ENCODE measurements around the gene CFAP20DC. TPM values are rescaled to one million over a fixed set of nuclear protein-coding genes. Genes with fewer than 3 reads are reported as not detected.
A peak's percentile ranks its signal among the peaks of the same experiment; 100 is the strongest.
"Not testable (repeated sequence)": the region's sequence is repeated elsewhere in the genome, so short reads cannot be mapped to it uniquely, and the experiment has no call there.

The CFAP20DC gene
- polyA plus RNA-seq, 3 donors from 2014 or later = not detected

DNA sequence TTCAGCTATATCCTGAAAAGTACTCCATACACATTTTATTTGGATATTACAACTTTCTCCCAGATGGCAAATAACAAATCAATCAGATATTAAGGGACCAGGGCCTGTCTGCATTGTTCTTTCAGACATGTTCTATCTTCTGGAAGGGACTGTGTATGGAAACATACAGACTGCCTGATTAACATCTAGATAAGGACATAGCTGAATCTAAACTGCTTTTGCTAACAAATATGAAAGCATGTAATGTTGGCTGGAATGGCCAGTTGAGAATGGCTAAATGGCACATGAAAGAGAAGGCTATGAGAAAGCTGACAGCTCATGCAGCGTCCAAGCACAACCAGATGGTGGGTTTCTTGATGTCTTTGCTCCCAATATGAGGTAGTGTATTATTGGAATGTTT, 149.4 kb downstream of the CFAP20DC start:
- H3K36me3 Mint-ChIP-seq = peaks cover 0 to 4% (median 0%) of the 10 kb centered on the region in 3 donors
- H3K9me3 Mint-ChIP-seq = peaks cover 0 to 8% (median 1%) of the 10 kb centered on the region in 6 donors
- DNase-seq = no peak
- H3K4me3 Mint-ChIP-seq = peak overlapping the region in 3 of 5 donors; percentile 43 to 55 (median 48)
- peak overlapping the region in 1 of 6 donors; percentile 8 for H3K27ac Mint-ChIP-seq
- H3K27me3 Mint-ChIP-seq (ENCODE audit: low read depth in 3 of 3) = no peaks in the 10 kb centered on the region
- peaks cover 38 to 48% of the 10 kb centered on the region in 2 donors for H3K4me1 Mint-ChIP-seq

DNA sequence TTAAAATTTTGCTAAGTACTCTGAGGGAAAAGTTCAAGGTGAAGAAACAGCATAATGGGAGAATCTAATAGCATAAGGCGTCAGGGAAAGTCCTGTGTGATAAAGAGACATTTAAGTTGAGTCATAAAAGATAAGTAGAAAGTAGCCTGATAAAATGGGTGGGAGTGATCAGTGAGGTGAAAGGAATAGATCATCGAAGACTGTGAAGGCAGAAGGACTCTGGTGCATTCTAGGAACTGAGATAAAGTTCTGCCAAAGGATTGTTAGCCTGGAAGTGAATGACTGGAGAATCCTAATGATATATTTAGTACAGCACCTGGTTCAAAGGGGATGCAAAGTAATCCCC, 149.9 kb downstream of the CFAP20DC start:
- peak overlapping the region; percentile 43 to 66 (median 55) for H3K4me3 Mint-ChIP-seq
- peaks cover 38 to 48% of the 10 kb centered on the region in 2 donors for H3K4me1 Mint-ChIP-seq
- DNase-seq = no peak
- peak overlapping the region in 5 of 6 donors; percentile 8 to 65 (median 23) for H3K27ac Mint-ChIP-seq
- peaks cover 0 to 4% (median 0%) of the 10 kb centered on the region in 3 donors for H3K36me3 Mint-ChIP-seq
- H3K27me3 Mint-ChIP-seq (ENCODE audit: low read depth in 3 of 3) = peaks cover 0 to 1% (median 0%) of the 10 kb centered on the region in 3 donors
- peaks cover 0 to 4% (median 2%) of the 10 kb centered on the region in 6 donors for H3K9me3 Mint-ChIP-seq

GRCh38 chr3:58899159-58899952, 150.5 kb downstream of the CFAP20DC start:
- Mint-ChIP-seq H3K27ac (peak overlapping the region in 5 of 6 donors; percentile 12 to 65 (median 23)), H3K4me3 (peak overlapping the region; percentile 43 to 66 (median 55)), H3K27me3 (ENCODE audit: low read depth in 3 of 3) (peaks cover 0 to 1% (median 0%) of the 10 kb centered on the region in 3 donors), H3K36me3 (peaks cover 0 to 4% (median 0%) of the 10 kb centered on the region in 3 donors), H3K9me3 (peaks cover 0 to 4% (median under 1%) of the 10 kb centered on the region in 6 donors), H3K4me1 (peaks cover 38 to 48% of the 10 kb centered on the region in 2 donors)
- peak; percentile 35 to 38 (median 36) for DNase-seq

DNA sequence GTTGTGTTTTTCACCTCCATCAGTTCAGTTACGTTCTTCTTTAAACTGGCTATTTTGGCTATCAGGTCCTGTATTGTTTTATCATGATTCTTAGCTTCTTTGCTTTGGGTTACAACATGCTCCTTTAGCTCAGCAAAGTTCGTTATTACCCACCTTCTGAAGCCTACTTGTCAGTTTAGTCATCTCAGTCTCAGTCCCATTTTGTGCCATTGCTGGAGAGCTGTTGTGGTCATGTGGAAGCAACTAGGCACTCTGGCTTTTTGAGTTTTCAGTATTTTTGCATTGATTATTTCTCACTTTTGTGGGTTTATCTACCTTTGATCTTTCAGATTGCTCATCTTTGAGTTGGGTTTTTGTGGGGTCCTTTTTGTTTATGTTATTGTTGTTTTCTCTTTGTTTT, 151.3 kb downstream of the CFAP20DC start:
- Mint-ChIP-seq H3K27me3 (ENCODE audit: low read depth in 3 of 3) (peaks cover 0 to 1% (median 0%) of the 10 kb centered on the region in 3 donors), H3K9me3 (peaks cover 0 to 4% (median under 1%) of the 10 kb centered on the region in 6 donors), H3K4me1 (peaks cover 38 to 48% of the 10 kb centered on the region in 2 donors), H3K36me3 (peaks cover 0 to 4% (median 0%) of the 10 kb centered on the region in 3 donors), H3K4me3 (peak overlapping the region; percentile 3 to 38 (median 21)), H3K27ac (peak overlapping the region in 4 of 6 donors; percentile 15 to 63 (median 22))
- no peak for DNase-seq

DNA sequence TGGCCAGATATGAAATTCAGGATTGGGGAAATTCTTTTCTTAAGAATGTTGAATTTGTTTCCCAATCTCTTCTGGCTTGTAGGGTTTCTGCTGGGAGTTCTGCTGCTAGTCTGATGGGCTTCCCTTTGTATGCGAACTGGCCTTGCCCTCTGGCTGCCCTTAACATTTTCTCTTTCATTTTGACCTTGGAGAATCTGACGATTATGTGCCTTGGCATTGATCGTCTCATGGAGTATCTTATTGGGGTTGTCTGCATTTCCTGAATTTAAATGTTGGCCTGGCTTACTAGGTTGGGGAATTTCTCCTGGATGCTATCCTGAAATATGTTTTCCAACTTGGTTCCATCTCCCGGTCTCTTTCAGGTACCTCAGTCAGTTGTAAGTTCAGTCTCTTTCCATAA, 152.2 kb downstream of the CFAP20DC start:
- DNase-seq = no peak
- Mint-ChIP-seq H3K27me3 (ENCODE audit: low read depth in 3 of 3) (peaks cover 0 to 1% (median 0%) of the 10 kb centered on the region in 3 donors), H3K9me3 (peaks cover 0 to 4% (median 0%) of the 10 kb centered on the region in 6 donors), H3K27ac (peak overlapping the region in 2 of 6 donors; percentile 8 to 84), H3K4me1 (peaks cover 38 to 48% of the 10 kb centered on the region in 2 donors), H3K4me3 (peak overlapping the region in 2 of 5 donors; percentile 38), H3K36me3 (no peaks in the 10 kb centered on the region)

DNA sequence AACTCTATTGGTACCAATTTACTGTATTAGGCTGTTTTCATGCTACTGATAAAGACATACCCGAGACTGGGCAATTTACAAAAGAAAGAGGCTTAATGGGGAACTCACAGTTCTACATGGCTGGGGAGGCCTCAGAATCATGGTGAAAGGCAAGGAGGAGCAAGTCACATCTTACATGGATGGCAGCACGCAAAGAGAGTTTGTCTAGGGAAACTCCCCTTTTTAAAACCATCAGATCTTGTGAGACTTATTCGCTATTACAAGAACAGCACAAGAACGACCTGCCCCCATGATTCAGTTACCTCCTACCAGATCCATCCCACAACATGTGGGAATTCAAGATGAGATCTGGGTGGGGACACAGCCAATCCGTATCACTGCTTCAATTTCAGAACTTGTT, 154.1 kb downstream of the CFAP20DC start:
- not testable (repeated sequence) for H3K27ac Mint-ChIP-seq; H3K27me3 Mint-ChIP-seq (ENCODE audit: low read depth in 3 of 3); H3K4me3 Mint-ChIP-seq; DNase-seq; H3K9me3 Mint-ChIP-seq; H3K36me3 Mint-ChIP-seq
- peaks cover 38 to 48% of the 10 kb centered on the region in 2 donors for H3K4me1 Mint-ChIP-seq

- not testable (repeated sequence) for H3K4me3 Mint-ChIP-seq; H3K9me3 Mint-ChIP-seq; DNase-seq; H3K27ac Mint-ChIP-seq; H3K36me3 Mint-ChIP-seq; H3K27me3 Mint-ChIP-seq (ENCODE audit: low read depth in 3 of 3)
- peaks cover 8 to 16% of the 10 kb centered on the region in 2 donors for H3K4me1 Mint-ChIP-seq
Observed at GRCh38 chr3:58892526-58892925, 157.3 kb downstream of the CFAP20DC start.

DNA sequence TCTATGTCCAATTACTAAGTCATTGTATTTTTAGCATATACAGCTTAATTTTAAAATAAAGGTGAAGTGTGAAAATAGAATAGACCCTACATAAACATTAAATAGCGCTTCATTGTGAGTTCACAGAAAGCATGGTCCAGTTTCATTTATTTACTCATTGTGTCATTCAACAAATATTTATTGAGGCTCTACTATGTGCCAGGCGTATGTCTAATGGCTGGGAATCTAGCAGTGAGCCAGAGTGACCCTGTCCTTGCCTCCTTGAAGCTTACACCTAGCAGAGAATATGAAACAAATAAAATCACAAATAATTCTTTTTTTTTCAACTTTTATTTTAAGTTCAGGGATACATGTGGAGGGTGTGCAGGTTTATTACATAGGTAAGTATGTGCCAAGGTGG, 161.7 kb downstream of the CFAP20DC start:
- no peaks in the 10 kb centered on the region for H3K9me3 Mint-ChIP-seq
- no peaks in the 10 kb centered on the region for H3K4me1 Mint-ChIP-seq
- DNase-seq = no peak
- peaks cover 0 to 3% (median 1%) of the 10 kb centered on the region in 3 donors for H3K27me3 Mint-ChIP-seq (ENCODE audit: low read depth in 3 of 3)
- H3K4me3 Mint-ChIP-seq = no peak overlapping the region
- H3K27ac Mint-ChIP-seq = no peak overlapping the region
- no peaks in the 10 kb centered on the region for H3K36me3 Mint-ChIP-seq

DNA sequence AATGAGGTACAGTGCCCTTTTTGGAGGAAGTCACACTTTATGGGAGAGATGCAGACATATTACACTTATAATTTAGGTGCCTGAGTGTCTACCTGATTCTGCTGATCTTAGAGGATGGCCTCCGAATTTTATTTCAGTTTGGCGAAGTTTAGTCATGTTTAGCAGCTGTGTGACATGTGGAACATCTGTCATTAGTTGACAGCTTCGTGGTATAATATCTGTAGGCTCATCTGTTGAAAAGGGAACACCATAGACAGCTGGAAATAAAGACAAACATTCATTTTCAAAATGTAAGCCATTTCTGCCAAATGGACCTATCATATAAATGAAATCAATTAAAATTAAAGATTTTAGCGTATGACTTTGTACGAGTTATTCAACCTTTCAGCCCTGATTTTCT, 165.4 kb downstream of the CFAP20DC start:
- Mint-ChIP-seq H3K9me3 (peaks cover 0 to 2% (median 0%) of the 10 kb centered on the region in 6 donors), H3K27me3 (ENCODE audit: low read depth in 3 of 3) (peaks cover 0 to 3% (median 1%) of the 10 kb centered on the region in 3 donors), H3K4me3 (no peak overlapping the region), H3K4me1 (no peaks in the 10 kb centered on the region), H3K27ac (no peak overlapping the region), H3K36me3 (no peaks in the 10 kb centered on the region)
- DNase-seq = no peak

GRCh38 chr3:58880182-58880581, 169.6 kb downstream of the CFAP20DC start:
- Mint-ChIP-seq H3K27me3 (ENCODE audit: low read depth in 3 of 3) (no peaks in the 10 kb centered on the region), H3K36me3 (no peaks in the 10 kb centered on the region), H3K4me3 (no peak overlapping the region), H3K27ac (no peak overlapping the region), H3K4me1 (no peaks in the 10 kb centered on the region), H3K9me3 (peaks cover 0 to 2% (median 0%) of the 10 kb centered on the region in 6 donors)
- DNase-seq = no peak

GRCh38 chr3:58874795-58875194, 175.0 kb downstream of the CFAP20DC start:
- Mint-ChIP-seq H3K36me3 (no peaks in the 10 kb centered on the region), H3K9me3 (peaks cover 0 to 5% (median 0%) of the 10 kb centered on the region in 6 donors), H3K4me1 (no peaks in the 10 kb centered on the region), H3K27ac (no peak overlapping the region), H3K4me3 (no peak overlapping the region), H3K27me3 (ENCODE audit: low read depth in 3 of 3) (peaks cover 0 to 1% (median 0%) of the 10 kb centered on the region in 3 donors)
- DNase-seq = no peak

DNA sequence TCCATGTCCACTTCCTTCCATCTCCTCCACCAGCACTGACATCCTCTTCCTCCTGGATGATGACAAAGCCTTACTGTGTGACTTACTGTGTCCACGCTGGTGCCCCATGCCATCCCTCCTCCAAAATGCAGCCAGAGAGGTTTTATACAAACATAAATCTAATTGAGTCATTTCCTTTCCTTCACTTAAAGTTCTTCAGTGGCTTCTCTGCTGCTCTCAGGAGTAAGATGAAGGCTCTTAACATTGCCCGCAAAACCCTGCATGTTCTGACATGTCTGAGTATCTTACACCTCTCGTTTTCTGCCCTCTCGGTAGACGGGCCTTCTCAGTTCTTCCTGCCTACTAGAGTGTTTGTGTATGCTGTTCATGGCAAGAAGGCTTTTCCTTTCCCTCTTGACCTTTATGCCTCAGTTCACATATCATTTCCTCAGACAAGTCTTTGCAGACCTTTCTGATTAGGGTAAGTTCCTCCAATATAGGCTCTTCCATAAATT, 175.5 kb downstream of the CFAP20DC start:
- no peak for DNase-seq
- Mint-ChIP-seq H3K27me3 (ENCODE audit: low read depth in 3 of 3) (peaks cover 0 to 1% (median 0%) of the 10 kb centered on the region in 3 donors), H3K4me3 (no peak overlapping the region), H3K9me3 (peaks cover 0 to 5% (median 0%) of the 10 kb centered on the region in 6 donors), H3K36me3 (no peaks in the 10 kb centered on the region), H3K27ac (no peak overlapping the region), H3K4me1 (no peaks in the 10 kb centered on the region)

DNA sequence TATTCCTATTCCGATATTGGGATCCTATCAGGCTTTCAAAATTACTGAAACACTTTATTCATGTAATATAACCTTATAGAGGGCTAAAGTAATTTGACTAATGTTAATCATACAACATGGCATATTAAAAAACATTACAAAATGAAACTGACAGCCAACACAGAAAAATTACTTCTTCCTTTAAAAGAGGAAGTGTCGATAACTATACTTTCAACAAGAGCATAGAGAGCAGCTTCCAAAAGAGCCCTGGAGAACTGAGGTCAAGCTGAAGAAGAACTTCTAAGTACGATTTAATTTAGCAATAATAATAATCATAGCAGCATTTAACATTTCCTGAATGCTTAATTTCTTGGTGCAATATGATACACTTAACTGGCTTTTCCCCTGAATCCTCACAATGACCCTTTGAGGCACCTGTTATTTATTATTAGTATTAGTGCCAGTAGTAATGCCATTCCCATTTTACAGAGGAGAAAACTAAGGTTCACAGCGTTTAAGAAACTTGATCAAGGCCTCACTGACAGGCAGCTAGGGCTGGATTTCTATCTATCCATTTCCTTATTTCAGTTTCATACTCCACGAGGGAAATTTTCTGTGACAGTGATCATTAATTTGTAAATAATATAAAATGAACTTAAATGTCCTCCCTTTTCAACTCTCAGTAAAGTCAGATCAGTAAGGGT, 181.6 kb downstream of the CFAP20DC start:
- H3K4me1 Mint-ChIP-seq = no peaks in the 10 kb centered on the region
- H3K36me3 Mint-ChIP-seq = no peaks in the 10 kb centered on the region
- H3K4me3 Mint-ChIP-seq = no peak overlapping the region
- DNase-seq = no peak
- peaks cover 0 to 3% (median 1%) of the 10 kb centered on the region in 3 donors for H3K27me3 Mint-ChIP-seq (ENCODE audit: low read depth in 3 of 3)
- no peak overlapping the region for H3K27ac Mint-ChIP-seq
- H3K9me3 Mint-ChIP-seq = peaks cover 0 to 5% (median 0%) of the 10 kb centered on the region in 6 donors

- no peak overlapping the region for H3K27ac Mint-ChIP-seq
- peaks cover 0 to 5% (median 0%) of the 10 kb centered on the region in 6 donors for H3K9me3 Mint-ChIP-seq
- no peaks in the 10 kb centered on the region for H3K36me3 Mint-ChIP-seq
- no peak for DNase-seq
- H3K27me3 Mint-ChIP-seq (ENCODE audit: low read depth in 3 of 3) = peaks cover 0 to 3% (median 1%) of the 10 kb centered on the region in 3 donors
- no peak overlapping the region for H3K4me3 Mint-ChIP-seq
- no peaks in the 10 kb centered on the region for H3K4me1 Mint-ChIP-seq
Observed at GRCh38 chr3:58867621-58868020, 182.2 kb downstream of the CFAP20DC start.
